Spleen (tissue), 11 donors: ENCODE measurements around the gene GCSAML. TPM values are rescaled to one million over a fixed set of nuclear protein-coding genes. Genes with fewer than 3 reads are reported as not detected.

Experiments used
- DNase-seq: peaks from one replicate; pipeline ENCODE4 v3.0.0-alpha.2; 2020
- H3K27ac ChIP-seq, 8 donors: fragments of 200-600 bp; sonication (generic) in 7 of 8; 1 replicate in 4 of 8; 2 replicates in 4 of 8; pipeline versions ENCODE4 v1.5.0 to v1.8.0; 2016 to 2021; ENCODE audit warnings: inconsistent platforms in 4 of 8, mild to moderate bottlenecking in 4 of 8, moderate library complexity in 1 of 8
- H3K27me3 ChIP-seq, 7 donors: fragments of 200-600 bp; sonication (generic) in 6 of 7; replicated peaks in 1 of 7; 1 replicate in 4 of 7; 2 replicates in 3 of 7; pipeline versions ENCODE4 v1.5.0 to v1.8.0; 2016 to 2021; ENCODE audit warnings: inconsistent platforms in 3 of 7, mild to moderate bottlenecking in 1 of 7
- H3K36me3 ChIP-seq, 6 donors: fragments of 200-600 bp; sonication (generic) in 5 of 6; 1 replicate in 4 of 6; 2 replicates in 2 of 6; pipeline versions ENCODE4 v1.5.0 to v1.8.0; 2016 to 2021; ENCODE audit warnings: inconsistent platforms in 2 of 6
- H3K4me1 ChIP-seq, 6 donors: fragments of 200-600 bp; sonication (generic) in 5 of 6; 1 replicate in 3 of 6; 2 replicates in 3 of 6; pipeline versions ENCODE4 v1.5.0 to v1.8.0; 2016 to 2021; ENCODE audit warnings: inconsistent platforms in 3 of 6
- H3K4me3 ChIP-seq, 8 donors: fragments of 200-600 bp; sonication (generic) in 7 of 8; 1 replicate in 4 of 8; 2 replicates in 4 of 8; pipeline versions ENCODE4 v1.5.0 to v1.8.0; 2016 to 2021; ENCODE audit warnings: inconsistent platforms in 4 of 8, mild to moderate bottlenecking in 4 of 8, moderate library complexity in 2 of 8
- H3K9me3 ChIP-seq, 8 donors: fragments of 200-600 bp; sonication (generic) in 7 of 8; 1 replicate in 4 of 8; 2 replicates in 4 of 8; pipeline versions ENCODE4 v1.5.0 to v1.8.0; 2016 to 2021; ENCODE audit warnings: inconsistent platforms in 4 of 8
- CTCF ChIP-seq, 11 experiments: fragments of 200-600 bp in 7 of 11; fragments of 450-650 bp in 4 of 11; sonication (generic) in 4 of 11; IDR thresholded peaks in 8 of 11; conservative IDR thresholded peaks in 3 of 11; 1 replicate in 7 of 11; 2 replicates in 4 of 11; pipeline versions ENCODE4 v1.4.0 to v1.8.0; 2016 to 2021; ENCODE audit warnings: antibody characterized with exemption in 11 of 11, inconsistent platforms in 4 of 11, mild to moderate bottlenecking in 1 of 11
- POLR2A ChIP-seq, 3 donors: fragments of 450-650 bp; IDR thresholded peaks; one replicate each; pipeline ENCODE4 v1.5.1; 2017; ENCODE audit warnings: antibody characterized with exemption in 3 of 3, mild to moderate bottlenecking in 1 of 3
- POLR2AphosphoS5 ChIP-seq, 3 donors: sonication (generic); formaldehyde crosslinking; IDR thresholded peaks; one replicate each; pipeline ENCODE4 v1.5.1; 2017; ENCODE audit warnings: antibody characterized with exemption in 3 of 3
- WGBS, 5 donors: extraction: QIAGEN DNeasy Blood & Tissue Kit in 3 of 5; methylation state at CpG; one replicate each; pipeline versions ENCODE4 v1.1.5 to v1.1.7; 2013 to 2018; 5-methylcytosine and 5-hydroxymethylcytosine counted together
- intact Hi-C: fragments of 100-400 bp; cut with DNase I; formaldehyde crosslinking; loops from one replicate; pipeline ENCODE4 v1.15.0; 2023; ENCODE audit warnings: low total_unique reads
- polyA plus RNA-seq, 3 donors: library from polyadenylated mRNA; stranded (reverse); fragments of 200-250 nt; gene quantifications; one replicate each; pipeline ENCODE4 v1.2.1, GENCODE V29; 2013
- total RNA-seq, 7 donors: library from RNA; depleted of rRNA in 3 of 7; stranded (reverse); fragments of >200 nt in 3 of 7; fragmentation: NEBNext Ultra II Directional in 4 of 7; extraction: Animal tissue kit (Norgen Biotek cat#: 25700) in 4 of 7; gene quantifications; one replicate each; pipeline versions ENCODE4 v1.1.0 to v1.2.1, GENCODE V29; 2016 to 2021
- donor health status: healthy with polysubstance abuse.
- donor health status: DM: no; HTN: no; CAD: no; lungs with moderate emphysema.
- donor health status: DM: no; HTN: no; CAD: no.
- donor health status: Bipolar disorder and iron deficiency.
- donor health status: healthy.
- donor health status: DM: no; HTN: no; CAD: no.
- donor health status: DM: yes; HTN: yes; CAD: no.

Gene GCSAML
- total and polyA plus RNA-seq, 10 donors = 0.03 to 0.74 (median 0.44) TPM; not detected in 2

DNA sequence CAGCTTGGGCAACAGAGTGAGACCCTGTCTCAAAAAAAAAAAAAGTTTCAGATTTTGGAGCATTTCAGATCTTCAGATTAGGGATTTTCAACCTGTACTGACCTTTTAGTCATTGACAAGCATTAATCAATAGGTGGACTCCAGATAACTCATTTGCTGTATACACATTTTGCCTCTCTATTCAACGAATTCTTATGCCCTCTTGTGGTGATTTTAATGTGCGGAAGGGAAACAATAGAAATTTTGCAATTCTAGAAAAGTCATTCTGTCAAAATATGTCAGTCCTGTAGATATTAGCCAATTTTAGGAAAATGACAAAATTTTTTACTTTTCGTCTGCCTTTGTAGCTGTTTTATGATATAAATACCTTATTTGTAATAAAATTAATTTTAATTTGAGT lies 27.6 kb downstream of the GCSAML start:
- no peak overlapping the region for H3K4me3 ChIP-seq
- DNase-seq = no peak
- intact Hi-C loops = loop anchor here (10.0 kb wide), 1 partner anchor 182 kb away; no protein-coding TSS in a partner anchor
- no peaks in the 10 kb centered on the region for H3K36me3 ChIP-seq
- TF ChIP-seq CTCF (IDR thresholded peaks at IDR 0.05 in 8 of 11, conservative IDR thresholded peaks at IDR 0.05 in 3 of 11) = peak in 7 of 11 experiments; percentile 9 to 46 (median 37)
- TF ChIP-seq POLR2AphosphoS5 (IDR thresholded peaks at IDR 0.05) = no peak
- no peak for TF ChIP-seq POLR2A (IDR thresholded peaks at IDR 0.05)
- no peaks in the 10 kb centered on the region for H3K9me3 ChIP-seq
- H3K27ac ChIP-seq = no peak overlapping the region
- WGBS, 5 donors = 25 to 50% (median 29%) methylated on average over 3 of the region's 3 CpGs
- peaks cover 0 to 4% (median 0%) of the 10 kb centered on the region in 7 donors for H3K27me3 ChIP-seq
- H3K4me1 ChIP-seq = no peaks in the 10 kb centered on the region

GRCh38 chr1:247578946-247579460 lies 30.1 kb downstream of the GCSAML start:
- 84 to 95% (median 89%) methylated on average over 5 of the region's 5 CpGs for WGBS, 5 donors
- DNase-seq = no peak
- Histone ChIP-seq H3K36me3 (no peaks in the 10 kb centered on the region), H3K4me1 (no peaks in the 10 kb centered on the region), H3K4me3 (no peak overlapping the region), H3K9me3 (no peaks in the 10 kb centered on the region), H3K27me3 (peaks cover 0 to 4% (median 0%) of the 10 kb centered on the region in 7 donors), H3K27ac (no peak overlapping the region)
- TF ChIP-seq CTCF (IDR thresholded peaks at IDR 0.05 in 8 of 11, conservative IDR thresholded peaks at IDR 0.05 in 3 of 11) (no peak), POLR2AphosphoS5 (IDR thresholded peaks at IDR 0.05) (no peak), POLR2A (IDR thresholded peaks at IDR 0.05) (no peak)
- intact Hi-C loops = loop anchor here (10.0 kb wide), 1 partner anchor 184 kb away; no protein-coding TSS in a partner anchor

GRCh38 chr1:247588060-247588459 lies 39.1 kb downstream of the GCSAML start, which contains the start of gene OR2G2:
OR2G2 (plus strand) TSS chr1:247588360; CDS start chr1:247588360, 0 bp downstream.
- DNase-seq = no peak
- WGBS, 5 donors = 87 to 93% (median 90%) methylated on average over 2 of the region's 2 CpGs
- Histone ChIP-seq H3K27ac (no peak within 1 kb of the TSS), H3K4me1 (no peaks in the 10 kb centered on the region), H3K4me3 (no peak within 1 kb of the TSS), H3K27me3 (no peaks in the 10 kb centered on the region), H3K36me3 (no peaks in the 10 kb centered on the region), H3K9me3 (peaks cover 0 to 12% (median 1%) of the 10 kb centered on the region in 8 donors)
- no peak for TF ChIP-seq POLR2A (IDR thresholded peaks at IDR 0.05)
- no peak for TF ChIP-seq POLR2AphosphoS5 (IDR thresholded peaks at IDR 0.05)
- TF ChIP-seq CTCF (IDR thresholded peaks at IDR 0.05 in 8 of 11, conservative IDR thresholded peaks at IDR 0.05 in 3 of 11) = no peak
- intact Hi-C loops = no loop called here

DNA sequence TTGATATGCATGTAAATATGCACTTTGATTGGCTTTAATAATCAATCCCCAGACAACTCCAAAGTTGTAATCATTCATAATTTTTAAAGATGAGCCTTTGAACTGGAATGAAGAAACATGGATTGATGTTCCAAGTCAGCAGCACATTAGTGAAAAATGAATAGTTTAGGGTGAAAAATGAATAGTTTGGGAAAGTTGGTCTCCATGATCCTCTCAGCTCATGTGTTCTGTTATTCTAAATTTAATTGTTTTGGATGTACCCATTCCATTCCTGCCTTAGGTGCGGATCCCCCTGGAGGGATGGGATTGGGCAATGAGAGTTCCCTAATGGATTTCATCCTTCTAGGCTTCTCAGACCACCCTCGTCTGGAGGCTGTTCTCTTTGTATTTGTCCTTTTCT lies 56.4 kb downstream of the GCSAML start, which contains the start of gene OR2G3:
Gene OR2G3 (plus strand): TSS at position 301 of the 400 bp plus-strand sequence. CDS start 0 bp downstream, at position 301.
- Histone ChIP-seq H3K27me3 (no peaks in the 10 kb centered on the region), H3K4me1 (no peaks in the 10 kb centered on the region)
- intact Hi-C loops = no loop called here

More for the DNA sequence above, 56.4 kb downstream of the GCSAML start, which contains the start of gene OR2G3:
- DNase-seq = no peak
- TF ChIP-seq POLR2AphosphoS5 (IDR thresholded peaks at IDR 0.05) = no peak
- no peak for TF ChIP-seq CTCF (IDR thresholded peaks at IDR 0.05 in 8 of 11, conservative IDR thresholded peaks at IDR 0.05 in 3 of 11)
- no peak for TF ChIP-seq POLR2A (IDR thresholded peaks at IDR 0.05)
- Histone ChIP-seq H3K4me3 (no peak within 1 kb of the TSS), H3K9me3 (peaks cover 0 to 11% (median 0%) of the 10 kb centered on the region in 8 donors), H3K27ac (no peak within 1 kb of the TSS), H3K36me3 (no peaks in the 10 kb centered on the region)
- 75 to 94% (median 80%) methylated on average over 2 of the region's 2 CpGs for WGBS, 5 donors
